Activated CD8-positive, alpha-beta T cell treated with anti-CD3 and anti-CD28 coated beads for 36 hours (primary cell): ENCODE measurements around the gene PRDM11. TPM values are rescaled to one million over a fixed set of nuclear protein-coding genes. Genes with fewer than 3 reads are reported as not detected.

Source experiments
- ATAC-seq: fragments of 200-7000 bp; cut with Tn5 transposase; one replicate; pipeline ENCODE4 v1.10.0; 2021; ENCODE audit warnings: mild to moderate bottlenecking, moderate library complexity
- CTCF ChIA-PET: fragments of 350-600 bp; sonication (Branson Sonifier 250); formaldehyde crosslinking; loops from one replicate; lab custom pipeline; 2021; ENCODE audit warnings: antibody characterized with exemption; lab: Charles Lee
- POLR2A ChIA-PET: fragments of 350-600 bp; sonication (Branson Sonifier 250); formaldehyde crosslinking; loops from one replicate; lab custom pipeline; 2021; ENCODE audit warnings: antibody characterized with exemption; lab: Charles Lee
- DNase-seq: peaks from one replicate; pipeline ENCODE4 v3.0.0-alpha.2; 2020
- H3K27ac Mint-ChIP-seq: one replicate; pipeline ENCODE4 v1.8.0; 2021; ENCODE audit warnings: mild to moderate bottlenecking, mixed read lengths
- H3K27me3 Mint-ChIP-seq: one replicate; pipeline ENCODE4 v1.8.0; 2021; ENCODE audit warnings: mixed read lengths
- H3K36me3 Mint-ChIP-seq: one replicate; pipeline ENCODE4 v1.8.0; 2021; ENCODE audit warnings: low read depth, mixed read lengths
- H3K4me1 Mint-ChIP-seq: one replicate; pipeline ENCODE4 v1.8.0; 2021; ENCODE audit warnings: low read depth, mixed read lengths
- H3K4me3 Mint-ChIP-seq: one replicate; pipeline ENCODE4 v1.8.0; 2021; ENCODE audit warnings: mild to moderate bottlenecking, moderate library complexity, mixed read lengths
- H3K9me3 Mint-ChIP-seq: one replicate; pipeline ENCODE4 v1.8.0; 2021; ENCODE audit warnings: mixed read lengths
- intact Hi-C: fragments of 100-400 bp; cut with micrococcal nuclease; formaldehyde crosslinking; loops from one replicate; pipeline ENCODE4 v1.10.0; 2022
- total RNA-seq, 2 experiments: library from RNA; stranded (reverse); gene quantifications; one replicate each; pipeline ENCODE4 v1.2.3, GENCODE V29; 2021
- TF ChIP-seq, protein P1 (sequence below): fragments of 200-600 bp; IDR thresholded peaks from one replicate; pipeline ENCODE4 v1.8.0; 2022; ENCODE audit warnings: antibody characterized with exemption, mild to moderate bottlenecking

The PRDM11 gene
- total RNA-seq, 2 experiments from 2014 or later = 2.6 to 3.5 TPM

DNA sequence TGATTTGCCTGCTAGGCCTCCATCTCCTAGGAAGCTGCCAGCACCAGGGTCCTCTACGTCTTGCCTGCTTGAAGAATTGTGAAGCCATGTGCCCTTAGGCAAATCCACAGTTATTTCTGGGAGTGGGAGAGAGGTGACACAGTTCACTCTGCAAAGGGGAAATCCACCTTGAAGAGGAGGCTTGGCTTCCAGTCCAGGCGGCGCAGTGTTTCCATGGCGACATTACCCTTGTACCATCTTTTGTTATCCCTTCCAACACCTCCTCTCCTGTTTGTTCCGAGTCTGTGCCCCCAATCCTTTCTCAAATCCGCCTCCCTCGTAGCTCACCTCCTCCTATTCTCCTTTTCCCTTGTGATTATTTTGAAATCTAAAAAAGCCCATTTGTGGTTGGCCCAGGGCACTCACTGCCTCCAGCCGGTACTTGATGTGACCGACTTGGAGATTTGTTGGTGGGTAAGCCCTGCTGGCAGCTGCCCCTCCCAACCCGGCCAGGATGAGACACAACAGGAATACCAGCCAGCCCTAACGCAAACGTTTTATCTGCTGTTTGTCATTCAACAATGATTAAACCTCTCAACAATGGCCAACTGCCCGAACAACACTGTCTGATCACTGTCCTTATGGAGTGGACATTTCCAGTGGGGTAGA is 121.3 kb downstream of the PRDM11 start:
- no peaks in the 10 kb centered on the region for H3K36me3 Mint-ChIP-seq
- no peaks in the 10 kb centered on the region for H3K4me1 Mint-ChIP-seq
- ATAC-seq (no peak), DNase-seq (no peak)
- H3K9me3 Mint-ChIP-seq = no peaks in the 10 kb centered on the region
- peaks cover 46% of the 10 kb centered on the region for H3K27me3 Mint-ChIP-seq
- CTCF ChIA-PET = interaction anchor here (0.9 to 1.5 kb wide), 3 partner anchors 16 to 157 kb away, joined by 3 read pairs; no protein-coding TSS in a partner anchor
- POLR2A ChIA-PET = no interaction called here
- TF ChIP-seq, protein P1, sequence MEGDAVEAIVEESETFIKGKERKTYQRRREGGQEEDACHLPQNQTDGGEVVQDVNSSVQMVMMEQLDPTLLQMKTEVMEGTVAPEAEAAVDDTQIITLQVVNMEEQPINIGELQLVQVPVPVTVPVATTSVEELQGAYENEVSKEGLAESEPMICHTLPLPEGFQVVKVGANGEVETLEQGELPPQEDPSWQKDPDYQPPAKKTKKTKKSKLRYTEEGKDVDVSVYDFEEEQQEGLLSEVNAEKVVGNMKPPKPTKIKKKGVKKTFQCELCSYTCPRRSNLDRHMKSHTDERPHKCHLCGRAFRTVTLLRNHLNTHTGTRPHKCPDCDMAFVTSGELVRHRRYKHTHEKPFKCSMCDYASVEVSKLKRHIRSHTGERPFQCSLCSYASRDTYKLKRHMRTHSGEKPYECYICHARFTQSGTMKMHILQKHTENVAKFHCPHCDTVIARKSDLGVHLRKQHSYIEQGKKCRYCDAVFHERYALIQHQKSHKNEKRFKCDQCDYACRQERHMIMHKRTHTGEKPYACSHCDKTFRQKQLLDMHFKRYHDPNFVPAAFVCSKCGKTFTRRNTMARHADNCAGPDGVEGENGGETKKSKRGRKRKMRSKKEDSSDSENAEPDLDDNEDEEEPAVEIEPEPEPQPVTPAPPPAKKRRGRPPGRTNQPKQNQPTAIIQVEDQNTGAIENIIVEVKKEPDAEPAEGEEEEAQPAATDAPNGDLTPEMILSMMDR = no peak
- no peak overlapping the region for H3K27ac Mint-ChIP-seq
- no peak overlapping the region for H3K4me3 Mint-ChIP-seq
- intact Hi-C loops = no loop called here

GRCh38 chr11:45269678-45270077 is 123.2 kb downstream of the PRDM11 start:
- Mint-ChIP-seq H3K4me3 (no peak overlapping the region), H3K27me3 (peaks cover 45% of the 10 kb centered on the region), H3K9me3 (no peaks in the 10 kb centered on the region), H3K4me1 (no peaks in the 10 kb centered on the region), H3K36me3 (no peaks in the 10 kb centered on the region), H3K27ac (no peak overlapping the region)
- intact Hi-C loops = no loop called here
- POLR2A ChIA-PET = no interaction called here
- CTCF ChIA-PET = interaction anchor here (2.0 to 2.3 kb wide), 2 partner anchors 17 to 159 kb away, joined by 4 to 9 read pairs; no protein-coding TSS in a partner anchor
- DNase-seq (no peak), ATAC-seq (no peak)
- TF ChIP-seq, protein P1 = no peak

DNA sequence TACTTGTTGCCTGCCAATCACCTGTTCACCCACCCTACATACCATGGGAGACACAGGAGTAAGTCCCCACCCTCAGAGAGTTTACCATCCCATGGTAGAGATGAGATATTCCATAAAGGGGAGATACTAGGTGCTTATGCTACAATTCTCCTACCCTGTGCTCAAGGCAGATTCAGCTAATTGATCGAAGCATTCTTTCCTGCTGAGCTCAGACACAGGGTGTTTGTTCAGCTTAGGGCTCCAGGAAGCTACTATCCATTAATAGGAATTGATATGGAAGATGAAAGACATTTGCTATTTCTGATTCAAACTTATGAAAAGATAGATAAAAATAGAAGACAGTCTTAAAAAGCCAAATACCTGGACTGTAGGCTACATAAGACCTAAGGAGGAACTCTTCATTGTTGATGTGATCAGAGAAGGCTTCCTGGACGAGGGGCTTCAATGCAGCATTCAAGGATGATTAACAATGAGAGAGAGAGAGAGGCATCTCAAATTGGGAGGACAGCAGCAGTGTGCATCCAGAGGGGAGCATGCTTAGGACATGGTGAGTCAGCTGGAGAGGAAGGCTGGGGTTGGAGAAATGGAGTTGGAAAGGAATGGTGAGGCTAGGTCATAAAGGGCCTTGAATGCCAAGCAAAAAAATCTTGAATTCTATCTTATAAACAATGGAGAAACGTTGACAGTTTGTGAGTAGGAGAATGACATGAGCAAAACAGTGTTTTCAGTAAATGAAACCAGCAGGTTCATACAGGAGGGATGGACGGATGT is 124.7 kb downstream of the PRDM11 start:
- Mint-ChIP-seq H3K9me3 (no peaks in the 10 kb centered on the region), H3K4me3 (no peak overlapping the region), H3K4me1 (no peaks in the 10 kb centered on the region), H3K27me3 (peaks cover 51% of the 10 kb centered on the region), H3K27ac (no peak overlapping the region), H3K36me3 (no peaks in the 10 kb centered on the region)
- CTCF ChIA-PET = interaction anchor here (0.9 to 2.3 kb wide), 3 partner anchors 19 to 161 kb away, joined by 3 to 9 read pairs (median 4); no protein-coding TSS in a partner anchor
- intact Hi-C loops = no loop called here
- POLR2A ChIA-PET = no interaction called here
- TF ChIP-seq, protein P1 = no peak
- DNase-seq (no peak), ATAC-seq (no peak)

DNA sequence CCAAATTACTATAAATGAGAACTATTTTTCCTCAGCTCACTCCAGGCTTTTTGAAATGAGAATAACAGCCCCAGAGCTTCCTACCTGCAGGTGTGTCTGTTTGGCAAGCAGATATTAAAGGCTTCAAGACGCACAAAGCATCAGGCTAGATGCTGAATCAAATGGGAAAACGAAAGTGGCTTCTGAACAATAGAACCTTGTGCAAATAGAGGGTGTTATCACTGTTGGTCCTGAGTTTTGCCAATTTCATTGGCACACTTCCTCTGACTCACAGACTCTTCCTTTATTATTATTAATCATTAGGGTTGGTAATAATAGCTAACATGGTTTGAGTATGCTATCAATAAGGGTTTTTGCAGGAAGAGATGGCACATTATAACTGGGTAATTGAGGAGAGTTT is 126.3 kb downstream of the PRDM11 start:
- intact Hi-C loops = no loop called here
- H3K27ac Mint-ChIP-seq = no peak overlapping the region
- CTCF ChIA-PET = no interaction called here
- TF ChIP-seq, protein P1 = no peak
- H3K4me3 Mint-ChIP-seq = no peak overlapping the region
- peaks cover 48% of the 10 kb centered on the region for H3K27me3 Mint-ChIP-seq
- DNase-seq (no peak), ATAC-seq (no peak)
- no peaks in the 10 kb centered on the region for H3K4me1 Mint-ChIP-seq
- no peaks in the 10 kb centered on the region for H3K36me3 Mint-ChIP-seq
- H3K9me3 Mint-ChIP-seq = no peaks in the 10 kb centered on the region
- POLR2A ChIA-PET = interaction anchor here (0.6 kb wide), 2 partner anchors 245 to 443 kb away, joined by 3 to 4 read pairs; no protein-coding TSS in a partner anchor

- TF ChIP-seq, protein P1 = no peak
- intact Hi-C loops = no loop called here
- ChIA-PET POLR2A (interaction anchor here (0.6 kb wide), 2 partner anchors 245 to 444 kb away, joined by 3 to 4 read pairs; no protein-coding TSS in a partner anchor), CTCF (no interaction called here)
- no peak for ATAC-seq
- H3K4me3 Mint-ChIP-seq = no peak overlapping the region
- H3K27me3 Mint-ChIP-seq = peaks cover 47% of the 10 kb centered on the region
- no peak overlapping the region for H3K27ac Mint-ChIP-seq
- no peak for DNase-seq
- no peaks in the 10 kb centered on the region for H3K4me1 Mint-ChIP-seq
- no peaks in the 10 kb centered on the region for H3K36me3 Mint-ChIP-seq
- no peaks in the 10 kb centered on the region for H3K9me3 Mint-ChIP-seq
Measured at GRCh38 chr11:45273509-45273908, 127.1 kb downstream of the PRDM11 start.
